GM23338 (cell line): ENCODE data around the gene GOLGA6D. TPM values are rescaled to one million over a fixed set of nuclear protein-coding genes. Genes with fewer than 3 reads are reported as not detected.
"Not testable (repeated sequence)": the region's sequence is repeated elsewhere in the genome, so short reads cannot be mapped to it uniquely, and the experiment has no call there.

Experiments
- ATAC-seq: fragments of 200-7000 bp; cut with Tn5 transposase; 3 replicates; pipeline ENCODE4 v1.9.1; 2020
- DNase-seq: peaks from one replicate; pipeline ENCODE4 v3.0.0-alpha.2; 2015; ENCODE audit warnings: low spot score
- H2AFZ ChIP-seq: fragments of 200-600 bp; sonication (generic); 2 replicates; pipeline ENCODE4 v1.8.0; 2016; ENCODE audit warnings: antibody characterized with exemption, mild to moderate bottlenecking, moderate library complexity
- H3F3A ChIP-seq: fragments of 200-600 bp; sonication (generic); replicated peaks from 2 replicates; pipeline ENCODE4 v1.8.0; 2017; ENCODE audit warnings: antibody characterized with exemption, mixed run types, low read depth
- H3K27ac ChIP-seq: fragments of 200-600 bp; sonication (generic); 2 replicates; pipeline ENCODE4 v1.6.1; 2016; ENCODE audit warnings: low read depth
- H3K27me3 ChIP-seq: fragments of 200-600 bp; sonication (generic); 2 replicates; pipeline ENCODE4 v1.8.0; 2016; ENCODE audit warnings: mild to moderate bottlenecking, mixed run types, moderate library complexity; ENCODE audit not compliant: insufficient read depth
- H3K36me3 ChIP-seq: fragments of 200-600 bp; sonication (generic); 2 replicates; pipeline ENCODE4 v1.8.0; 2016; ENCODE audit warnings: mild to moderate bottlenecking; ENCODE audit not compliant: insufficient read depth
- H3K4me1 ChIP-seq: fragments of 200-600 bp; sonication (generic); 2 replicates; pipeline ENCODE4 v1.8.0; 2016; ENCODE audit warnings: mild to moderate bottlenecking, moderate library complexity; ENCODE audit not compliant: insufficient read depth
- H3K4me2 ChIP-seq: fragments of 200-600 bp; sonication (generic); 2 replicates; pipeline ENCODE4 v1.7.1; 2017; ENCODE audit warnings: mixed run types
- H3K4me3 ChIP-seq: fragments of 200-600 bp; sonication (generic); 2 replicates; pipeline ENCODE4 v1.6.1; 2016; ENCODE audit warnings: mixed run types
- H3K79me2 ChIP-seq: fragments of 200-600 bp; sonication (generic); replicated peaks from 2 replicates; pipeline ENCODE4 v1.8.0; 2017; ENCODE audit warnings: mild to moderate bottlenecking; ENCODE audit not compliant: insufficient read depth
- H3K9me2 ChIP-seq: fragments of 200-600 bp; sonication (generic); 2 replicates; pipeline ENCODE4 v1.8.0; 2017; ENCODE audit not compliant: insufficient read depth
- H4K20me1 ChIP-seq: fragments of 200-600 bp; sonication (generic); replicated peaks from 2 replicates; pipeline ENCODE4 v1.8.0; 2017; ENCODE audit warnings: mild to moderate bottlenecking; ENCODE audit not compliant: insufficient read depth
- H3K27ac Mint-ChIP-seq: 2 replicates; pipeline ENCODE4 v1.8.0; 2020; ENCODE audit warnings: inconsistent platforms, mild to moderate bottlenecking, moderate library complexity, mixed read lengths
- H3K27me3 Mint-ChIP-seq: 3 replicates; pipeline ENCODE4 v1.8.0; 2022; ENCODE audit warnings: low read depth, mild to moderate bottlenecking, moderate library complexity, mixed read lengths, inconsistent platforms; ENCODE audit not compliant: insufficient read depth, poor library complexity
- H3K36me3 Mint-ChIP-seq: 3 replicates; pipeline ENCODE4 v1.8.0; 2021; ENCODE audit warnings: low read depth, mild to moderate bottlenecking, inconsistent platforms, moderate library complexity, mixed read lengths
- H3K4me1 Mint-ChIP-seq: 3 replicates; pipeline ENCODE4 v1.8.0; 2020; ENCODE audit warnings: mild to moderate bottlenecking, inconsistent platforms, mixed read lengths
- H3K4me3 Mint-ChIP-seq: 3 replicates; pipeline ENCODE4 v1.8.0; 2021; ENCODE audit warnings: moderate library complexity, mild to moderate bottlenecking, inconsistent platforms, mixed read lengths
- H3K9me3 Mint-ChIP-seq: 3 replicates; pipeline ENCODE4 v1.8.0; 2020; ENCODE audit warnings: moderate library complexity, mild to moderate bottlenecking, inconsistent platforms, mixed read lengths
- CREB1 ChIP-seq: fragments of 250-450 bp; sonication (Bioruptor Pico); IDR thresholded peaks from 2 replicates; pipeline ENCODE4 v1.5.0; 2020; ENCODE audit warnings: low read depth, mild to moderate bottlenecking, moderate library complexity
- CTCF ChIP-seq, 2 experiments: fragments of 200-600 bp in 1 of 2; sonication (generic) in 1 of 2; conservative IDR thresholded peaks; 2 replicates each; pipeline versions ENCODE4 v1.5.1 to v1.6.1; 2016 to 2017; ENCODE audit warnings: antibody characterized with exemption in 2 of 2, low read depth in 2 of 2, mild to moderate bottlenecking in 2 of 2, moderate library complexity in 1 of 2
- JUNB ChIP-seq: IDR thresholded peaks from one replicate; pipeline ENCODE4 v1.6.1; 2016; ENCODE audit warnings: antibody characterized with exemption; ENCODE audit not compliant: unreplicated experiment
- STAT1 ChIP-seq: IDR thresholded peaks from one replicate; pipeline ENCODE4 v1.6.1; 2016; ENCODE audit warnings: antibody characterized with exemption; ENCODE audit not compliant: unreplicated experiment
- polyA plus RNA-seq: library from polyadenylated mRNA; unstranded; fragments of >200 nt; fragmentation: Nextera tagmentation; extraction: Ambion mirVana; gene quantifications from 2 replicates; pipeline ENCODE4 v1.2.1, GENCODE V29; 2016
- total RNA-seq: library from RNA; depleted of rRNA; stranded (reverse); fragments of >200 nt; shearing (Covaris generic); gene quantifications from 2 replicates; pipeline ENCODE4 v1.2.3, GENCODE V29; 2014

Gene GOLGA6D
- total and polyA plus RNA-seq, 2 experiments from 2014 or later, result 0.99 to 1.0 TPM

GRCh38 chr15:75329571-75329970, 46.9 kb downstream of the GOLGA6D start:
- peaks cover 3% of the 10 kb centered on the region for H3K27me3 Mint-ChIP-seq
- Histone ChIP-seq H3K79me2 (no peaks in the 10 kb centered on the region), H3F3A (no peaks in the 10 kb centered on the region), H3K4me1 (no peaks in the 10 kb centered on the region), H3K4me3 (no peak overlapping the region), H3K36me3 (no peaks in the 10 kb centered on the region), H3K9me2 (no peaks in the 10 kb centered on the region), H3K27me3 (no peaks in the 10 kb centered on the region), H3K27ac (no peak overlapping the region), H3K4me2 (no peak overlapping the region), H4K20me1 (no peaks in the 10 kb centered on the region), H2AFZ (no peak overlapping the region)
- no peak overlapping the region for H3K27ac Mint-ChIP-seq
- TF ChIP-seq CTCF (conservative IDR thresholded peaks at IDR 0.05; ENCODE audit: low read depth in 2 of 2), result peak in 1 of 2 experiments; percentile 20; a peak in 2 of 4 replicates
- no peak for TF ChIP-seq STAT1
- no peak for TF ChIP-seq CREB1 (CRISPR knock-in tag)
- no peak for TF ChIP-seq JUNB
- ATAC-seq, result no peak; the same call in 2 of the 3 replicates
- H3K36me3 Mint-ChIP-seq, result no peaks in the 10 kb centered on the region; the same call in 2 of the 3 replicates
- H3K4me1 Mint-ChIP-seq, result no peaks in the 10 kb centered on the region
- H3K4me3 Mint-ChIP-seq, result no peak overlapping the region
- H3K9me3 Mint-ChIP-seq, result no peaks in the 10 kb centered on the region
- no peak for DNase-seq

GRCh38 chr15:75332093-75332492, 49.5 kb downstream of the GOLGA6D start:
- H3K4me2 ChIP-seq, H3K27me3 ChIP-seq, H3K36me3 ChIP-seq, H3K9me2 ChIP-seq, H3K4me3 ChIP-seq, ATAC-seq, H2AFZ ChIP-seq, H3K4me3 Mint-ChIP-seq, DNase-seq, H3K4me1 ChIP-seq, H3K27ac ChIP-seq, H3F3A ChIP-seq, H3K36me3 Mint-ChIP-seq, H3K79me2 ChIP-seq, H3K27ac Mint-ChIP-seq, H4K20me1 ChIP-seq, H3K9me3 Mint-ChIP-seq: not testable (repeated sequence)
- peaks cover 13% of the 10 kb centered on the region for H3K27me3 Mint-ChIP-seq
- peaks cover 14% of the 10 kb centered on the region for H3K4me1 Mint-ChIP-seq

GRCh38 chr15:75333654-75334419, 51.2 kb downstream of the GOLGA6D start:
- not testable (repeated sequence) for H3K4me2 ChIP-seq, H3K36me3 ChIP-seq, ATAC-seq, H3K4me3 Mint-ChIP-seq, H3K4me3 ChIP-seq, DNase-seq, H3K4me1 ChIP-seq, H3K27me3 ChIP-seq, H3F3A ChIP-seq, H3K9me2 ChIP-seq, H4K20me1 ChIP-seq, H3K79me2 ChIP-seq, H3K27ac ChIP-seq, H3K9me3 Mint-ChIP-seq, H2AFZ ChIP-seq, H3K27ac Mint-ChIP-seq, H3K36me3 Mint-ChIP-seq
- Mint-ChIP-seq H3K27me3 (peaks cover 15% of the 10 kb centered on the region), H3K4me1 (peaks cover 14% of the 10 kb centered on the region)
